ENCODE measurements around the gene HELZ2. TPM values are rescaled to one million over a fixed set of nuclear protein-coding genes. Genes with fewer than 3 reads are reported as not detected.
"Not testable (repeated sequence)": the region's sequence is repeated elsewhere in the genome, so short reads cannot be mapped to it uniquely, and the experiment has no call there.

The HELZ2 gene
- total RNA-seq, 8 experiments from 2014 or later = 4.7 to 19.3 (median 14.1) TPM

DNA sequence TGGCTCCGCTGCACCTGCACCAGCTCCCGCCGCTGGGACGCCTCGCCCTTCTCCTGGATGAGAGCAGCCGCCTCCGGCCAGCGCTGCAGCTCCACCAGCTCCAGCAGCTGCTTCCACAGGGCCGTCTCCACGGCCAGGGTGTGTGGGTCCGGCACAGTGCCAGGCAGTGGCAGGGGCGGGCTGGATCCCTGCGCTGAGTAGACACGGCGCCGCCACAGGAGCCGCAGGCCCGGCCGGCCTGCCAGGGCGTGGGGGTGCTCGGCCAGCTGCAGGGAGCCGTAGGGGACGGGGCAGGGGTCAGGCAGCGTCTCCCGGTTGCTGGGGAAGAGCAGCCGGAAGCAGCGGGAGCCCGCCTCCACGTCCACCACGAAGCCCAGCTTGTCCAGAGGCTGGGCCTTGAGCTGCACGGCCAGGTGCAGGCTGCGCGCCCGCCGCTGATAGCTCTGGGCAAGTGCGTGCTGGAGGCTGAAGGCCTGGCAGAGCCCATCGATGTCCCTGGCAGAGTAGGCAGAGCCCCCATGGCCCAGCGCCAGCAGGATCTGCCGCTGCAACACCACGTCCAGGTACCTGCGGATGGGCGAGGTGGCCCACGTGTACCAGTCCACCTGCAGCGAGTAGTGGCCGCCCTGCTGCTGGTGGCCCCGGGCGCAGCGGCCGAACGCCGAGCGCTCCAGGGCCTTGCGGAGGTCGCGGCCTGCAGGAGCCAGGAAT, 10.7 kb downstream of the HELZ2 start:
- WGBS, 10 experiments = 90 to 94% (median 91%) methylated on average over 2 to 8 of the region's 55 CpGs; no CpG with 5 or more reads in 7 of the 10 experiments
- ATAC-seq (replicated peaks in 6 of 8) = no peak

DNA sequence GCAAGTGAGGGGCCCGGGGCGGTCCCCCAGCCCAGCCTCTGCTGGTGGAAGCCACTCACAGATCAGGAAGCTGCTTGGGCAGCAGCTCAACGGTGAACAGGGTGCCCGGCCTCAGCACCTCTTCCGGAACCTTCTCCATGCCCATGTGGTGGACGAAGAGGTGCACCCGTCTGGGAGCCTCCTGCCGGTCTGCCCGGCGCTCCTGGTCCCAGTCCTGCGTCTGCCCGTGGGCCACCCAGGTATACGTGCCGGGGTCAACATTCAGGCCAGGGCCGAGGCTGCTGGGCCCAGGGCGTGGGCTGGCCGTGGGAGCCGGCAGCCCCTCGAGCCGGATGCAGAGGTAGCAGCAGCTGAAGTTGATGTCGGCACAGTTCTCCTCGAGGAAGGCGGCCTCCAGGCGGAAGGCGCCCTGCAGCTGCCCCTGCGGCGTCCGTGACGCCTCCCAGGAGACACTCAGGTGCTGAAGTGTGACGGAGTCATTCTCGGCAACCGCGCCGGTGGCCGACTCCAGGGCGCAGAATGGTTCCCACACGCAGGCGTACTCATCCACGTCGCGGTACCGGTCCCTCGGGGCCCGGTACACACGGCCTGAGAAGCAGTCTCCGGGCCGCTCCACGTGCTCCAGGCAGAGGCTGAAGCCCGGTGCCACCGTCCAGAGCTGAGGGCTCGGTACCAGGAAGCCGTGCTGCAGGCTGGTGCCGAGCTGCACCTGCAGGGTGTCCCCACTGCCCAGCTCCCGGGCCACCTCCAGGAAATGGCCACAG, 11.4 kb downstream of the HELZ2 start:
- in situ Hi-C loops (cut with MboI; ENCODE audit: low pct_unique_long_range_greater_than_20kb in 2 of 9, low sequenced_read_pairs in 9 of 9, unreplicated experiment in 9 of 9) = no loop called here
- no peaks in the 10 kb centered on the region for H3K4me1 ChIP-seq (replicated peaks in 1 of 2)
- H3K27ac ChIP-seq = no peak overlapping the region
- 86 to 89% methylated on average over 12 to 13 of the region's 54 CpGs; no CpG with 5 or more reads in 8 of the 10 experiments for WGBS, 10 experiments
- ATAC-seq (replicated peaks in 6 of 8) = no peak
- H3K4me3 ChIP-seq = no peak overlapping the region

More for the DNA sequence above, 10.7 kb downstream of the HELZ2 start:
- in situ Hi-C loops (cut with MboI; ENCODE audit: low pct_unique_long_range_greater_than_20kb in 2 of 9, low sequenced_read_pairs in 9 of 9, unreplicated experiment in 9 of 9) = no loop called here
- Histone ChIP-seq H3K4me1 (replicated peaks in 1 of 2) (no peaks in the 10 kb centered on the region), H3K4me3 (no peak overlapping the region), H3K27ac (no peak overlapping the region)

GRCh38 chr20:63561624-63562396, 12.2 kb downstream of the HELZ2 start:
- WGBS, 10 experiments = 82 to 100% methylated on average over 1 to 6 of the region's 36 CpGs; no CpG with 5 or more reads in 8 of the 10 experiments
- in situ Hi-C loops (cut with MboI; ENCODE audit: low pct_unique_long_range_greater_than_20kb in 2 of 9, low sequenced_read_pairs in 9 of 9, unreplicated experiment in 9 of 9) = no loop called here
- H3K4me1 ChIP-seq (replicated peaks in 1 of 2) = peaks cover 2 to 7% of the 10 kb centered on the region in 2 donors
- H3K4me3 ChIP-seq = no peak overlapping the region
- no peak for ATAC-seq (replicated peaks in 6 of 8)
- no peak overlapping the region for H3K27ac ChIP-seq

- H3K4me3 ChIP-seq = no peak overlapping the region
- WGBS, 10 experiments = 87 to 90% methylated on average over 2 to 3 of the region's 26 CpGs; no CpG with 5 or more reads in 8 of the 10 experiments
- no peak overlapping the region for H3K27ac ChIP-seq
- peaks cover 3 to 10% of the 10 kb centered on the region in 2 donors for H3K4me1 ChIP-seq (replicated peaks in 1 of 2)
- in situ Hi-C loops (cut with MboI; ENCODE audit: low pct_unique_long_range_greater_than_20kb in 2 of 9, low sequenced_read_pairs in 9 of 9, unreplicated experiment in 9 of 9) = no loop called here
- no peak for ATAC-seq (replicated peaks in 6 of 8)
Observed at GRCh38 chr20:63560856-63561609, 13.0 kb downstream of the HELZ2 start.

DNA sequence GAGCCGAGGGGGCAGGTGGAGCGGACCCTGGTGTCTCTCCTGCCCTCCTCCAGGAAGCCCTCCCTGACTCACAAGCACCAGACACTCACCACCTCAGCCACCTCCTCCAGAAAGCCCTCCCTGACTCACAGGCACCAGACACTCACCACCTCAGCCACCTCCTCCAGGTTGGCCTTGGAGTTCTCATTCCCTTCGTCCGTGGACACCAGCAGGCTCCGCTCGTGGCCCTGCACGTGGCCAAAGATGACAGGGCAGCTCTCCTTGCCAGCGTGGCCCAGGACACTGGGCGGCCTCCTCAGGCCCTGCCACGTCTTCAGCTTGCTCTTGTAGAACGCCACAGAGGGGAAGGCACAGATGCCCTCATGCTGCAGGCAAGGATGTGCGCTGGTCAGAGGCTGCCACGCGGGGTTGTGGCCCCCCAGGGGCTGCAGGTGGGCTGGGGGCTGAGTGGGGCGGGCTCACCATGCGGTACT, 13.7 kb downstream of the HELZ2 start:
- ATAC-seq (replicated peaks in 6 of 8) = no peak
- no peak overlapping the region for H3K27ac ChIP-seq
- H3K4me3 ChIP-seq = no peak overlapping the region
- in situ Hi-C loops (cut with MboI; ENCODE audit: low pct_unique_long_range_greater_than_20kb in 2 of 9, low sequenced_read_pairs in 9 of 9, unreplicated experiment in 9 of 9) = no loop called here
- H3K4me1 ChIP-seq (replicated peaks in 1 of 2) = peaks cover 3 to 10% of the 10 kb centered on the region in 2 donors
- WGBS, 10 experiments = 100% methylated on average over 1 of the region's 16 CpGs; no CpG with 5 or more reads in 9 of the 10 experiments

GRCh38 chr20:63559485-63560332, 14.3 kb downstream of the HELZ2 start:
- H3K4me1 ChIP-seq (replicated peaks in 1 of 2) = peaks cover 9 to 16% of the 10 kb centered on the region in 2 donors
- H3K4me3 ChIP-seq; in situ Hi-C loops (cut with MboI; ENCODE audit: low pct_unique_long_range_greater_than_20kb in 2 of 9, low sequenced_read_pairs in 9 of 9, unreplicated experiment in 9 of 9); ATAC-seq (replicated peaks in 6 of 8); H3K27ac ChIP-seq: not testable (repeated sequence)
- WGBS, 10 experiments = no CpG with 5 or more reads among the region's 31 CpGs

DNA sequence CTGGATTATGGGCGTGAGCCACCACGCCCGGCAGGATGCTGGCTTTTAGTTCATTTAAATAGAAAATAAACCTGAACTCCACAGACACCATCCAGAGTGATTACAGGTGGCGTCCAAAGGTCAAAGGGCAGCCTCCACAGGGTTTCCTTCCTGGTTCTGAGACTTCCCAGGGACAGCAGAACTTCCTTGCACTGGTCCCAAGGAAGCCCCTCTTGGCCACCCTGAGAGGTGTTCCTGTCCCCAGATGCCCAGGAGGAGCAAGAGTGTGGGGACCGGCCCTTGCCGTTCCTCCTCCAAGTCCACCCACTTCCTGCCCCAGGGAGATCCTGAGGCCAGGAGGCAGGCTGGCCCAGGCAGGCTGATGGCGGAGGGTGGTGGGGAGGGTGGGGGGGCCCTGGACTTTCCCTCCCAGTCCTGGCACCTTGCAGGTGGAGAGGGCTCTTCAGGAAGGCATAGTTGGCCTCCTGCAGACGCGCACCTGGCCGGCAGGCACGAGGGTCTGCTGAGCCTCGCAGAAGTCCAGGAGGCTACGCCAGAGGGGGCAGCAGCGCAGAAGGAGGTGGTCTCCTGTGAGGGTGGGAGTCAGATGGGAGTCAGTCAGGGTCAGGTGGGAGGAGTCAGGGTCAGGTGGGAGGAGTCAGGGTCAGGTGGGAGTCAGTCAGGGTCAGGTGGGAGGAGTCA, 15.1 kb downstream of the HELZ2 start:
- WGBS, 10 experiments = 92 to 100% (median 100%) methylated on average over 1 to 3 of the region's 14 CpGs; no CpG with 5 or more reads in 6 of the 10 experiments
- Histone ChIP-seq H3K4me3 (no peak overlapping the region), H3K4me1 (replicated peaks in 1 of 2) (peaks cover 16 to 23% of the 10 kb centered on the region in 2 donors), H3K27ac (no peak overlapping the region)
- in situ Hi-C loops (cut with MboI; ENCODE audit: low pct_unique_long_range_greater_than_20kb in 2 of 9, low sequenced_read_pairs in 9 of 9, unreplicated experiment in 9 of 9) = no loop called here
- ATAC-seq (replicated peaks in 6 of 8) = no peak

- Histone ChIP-seq H3K27ac (no peak overlapping the region), H3K4me1 (replicated peaks in 1 of 2) (peaks cover 16 to 32% of the 10 kb centered on the region in 2 donors), H3K4me3 (no peak overlapping the region)
- WGBS, 10 experiments = 90% methylated on average over 2 of the region's 19 CpGs; no CpG with 5 or more reads in 9 of the 10 experiments
- in situ Hi-C loops (cut with MboI; ENCODE audit: low pct_unique_long_range_greater_than_20kb in 2 of 9, low sequenced_read_pairs in 9 of 9, unreplicated experiment in 9 of 9) = no loop called here
- no peak for ATAC-seq (replicated peaks in 6 of 8)
Observed at GRCh38 chr20:63557481-63557891, 16.6 kb downstream of the HELZ2 start.

DNA sequence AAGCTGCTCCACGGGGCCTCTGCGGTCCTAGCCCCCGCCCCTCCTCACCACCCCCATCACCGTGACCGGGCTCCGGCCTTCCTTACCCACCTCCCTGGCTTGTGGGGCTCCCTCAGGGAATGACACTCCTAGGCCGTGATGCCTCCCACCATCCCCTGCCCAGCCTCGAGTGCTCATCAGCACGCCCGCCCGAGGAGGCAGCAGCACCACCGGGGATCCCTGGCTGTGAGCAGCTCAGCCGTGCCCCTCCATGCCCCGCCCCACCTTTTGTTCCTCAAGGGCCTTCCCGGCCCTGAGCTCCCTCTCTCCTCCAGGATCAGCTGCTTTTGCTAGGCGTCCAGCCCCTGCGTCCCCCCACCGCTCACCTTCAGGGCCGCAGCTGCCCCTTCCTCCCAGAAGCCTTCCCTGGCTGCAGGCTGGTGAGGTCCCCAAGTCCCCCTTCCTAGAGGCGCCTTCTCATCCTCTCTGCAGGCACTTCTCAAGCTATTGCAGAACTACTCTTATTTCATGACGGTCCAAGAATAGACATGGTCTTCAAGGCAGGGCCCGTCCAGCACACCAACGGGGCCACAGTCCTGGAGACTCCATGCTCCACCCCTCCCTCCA, 17.1 kb downstream of the HELZ2 start:
- in situ Hi-C loops (cut with MboI; ENCODE audit: low pct_unique_long_range_greater_than_20kb in 2 of 9, low sequenced_read_pairs in 9 of 9, unreplicated experiment in 9 of 9) = no loop called here
- peak overlapping the region in 1 of 2 donors; percentile 20 for H3K27ac ChIP-seq
- ATAC-seq (replicated peaks in 6 of 8) = peak in 5 of 8 experiments; percentile 5 to 42 (median 35)

DNA sequence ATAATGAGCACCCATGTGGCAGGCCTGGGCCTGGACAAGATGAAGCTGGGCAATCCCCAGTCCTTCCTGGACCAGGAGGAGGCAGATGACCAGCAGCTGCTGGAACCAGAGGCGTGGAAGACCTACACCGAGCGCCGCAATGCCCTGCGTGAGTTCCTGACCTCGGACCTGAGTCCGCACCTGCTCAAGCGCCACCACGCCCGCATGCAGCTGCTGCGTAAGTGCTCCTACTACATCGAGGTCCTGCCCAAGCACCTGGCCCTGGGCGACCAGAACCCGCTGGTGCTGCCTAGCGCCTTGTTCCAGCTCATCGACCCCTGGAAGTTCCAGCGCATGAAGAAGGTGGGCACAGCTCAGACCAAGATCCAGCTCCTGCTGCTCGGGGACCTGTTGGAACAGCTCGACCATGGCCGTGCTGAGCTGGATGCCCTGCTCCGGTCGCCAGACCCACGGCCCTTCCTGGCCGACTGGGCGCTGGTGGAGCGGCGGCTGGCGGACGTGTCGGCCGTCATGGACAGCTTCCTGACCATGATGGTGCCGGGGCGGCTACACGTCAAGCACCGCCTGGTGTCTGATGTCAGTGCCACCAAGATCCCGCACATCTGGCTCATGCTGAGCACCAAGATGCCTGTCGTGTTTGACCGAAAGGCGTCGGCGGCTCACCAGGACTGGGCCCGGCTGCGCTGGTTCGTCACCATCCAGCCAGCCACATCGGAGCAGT, 18.2 kb downstream of the HELZ2 start:
- Histone ChIP-seq H3K4me3 (no peak overlapping the region), H3K4me1 (replicated peaks in 1 of 2) (peaks cover 19 to 32% of the 10 kb centered on the region in 2 donors), H3K27ac (no peak overlapping the region)
- 84 to 100% (median 96%) methylated on average over 2 to 9 of the region's 45 CpGs; no CpG with 5 or more reads in 7 of the 10 experiments for WGBS, 10 experiments
- no peak for ATAC-seq (replicated peaks in 6 of 8)
- in situ Hi-C loops (cut with MboI; ENCODE audit: low pct_unique_long_range_greater_than_20kb in 2 of 9, low sequenced_read_pairs in 9 of 9, unreplicated experiment in 9 of 9) = no loop called here

More for the DNA sequence above, 17.1 kb downstream of the HELZ2 start:
- Histone ChIP-seq H3K4me3 (no peak overlapping the region), H3K4me1 (replicated peaks in 1 of 2) (peaks cover 16 to 32% of the 10 kb centered on the region in 2 donors)
- 60 to 70% methylated on average over 2 of the region's 23 CpGs; no CpG with 5 or more reads in 8 of the 10 experiments for WGBS, 10 experiments

All from motor neuron (in vitro differentiated cells).